KMS-11 (cell line): ENCODE measurements around the gene RPS6KA3.

Experiments used
- H2AFZ ChIP-seq: fragments of 200-600 bp; sonication (generic); 2 replicates; pipeline ENCODE4 v1.6.1; 2016; ENCODE audit warnings: antibody characterized with exemption, mixed run types, low read depth
- H3K27ac ChIP-seq: fragments of 200-600 bp; sonication (generic); 2 replicates; pipeline ENCODE4 v1.6.1; 2016; ENCODE audit warnings: mild to moderate bottlenecking, mixed run types
- H3K27me3 ChIP-seq: fragments of 200-600 bp; sonication (generic); 2 replicates; pipeline ENCODE4 v1.6.1; 2017; ENCODE audit warnings: mild to moderate bottlenecking, low read depth, mixed run types, moderate library complexity; ENCODE audit not compliant: insufficient read depth
- H3K36me3 ChIP-seq: fragments of 200-600 bp; sonication (generic); 2 replicates; pipeline ENCODE4 v1.6.1; 2017; ENCODE audit warnings: mild to moderate bottlenecking, mixed run types; ENCODE audit not compliant: insufficient read depth
- H3K4me1 ChIP-seq: fragments of 200-600 bp; sonication (generic); 2 replicates; pipeline ENCODE4 v1.6.1; 2016; ENCODE audit warnings: mild to moderate bottlenecking, low read depth, mixed run types; ENCODE audit not compliant: poor library complexity, severe bottlenecking
- H3K4me2 ChIP-seq: fragments of 200-600 bp; sonication (generic); 2 replicates; pipeline ENCODE4 v1.7.0; 2016; ENCODE audit warnings: mild to moderate bottlenecking, mixed run types
- H3K4me3 ChIP-seq: fragments of 200-600 bp; sonication (generic); IDR thresholded peaks from 2 replicates; pipeline ENCODE4 v1.6.1; 2017; ENCODE audit warnings: low read depth, low read length, mixed read lengths; ENCODE audit not compliant: insufficient read depth
- H3K79me2 ChIP-seq: fragments of 200-600 bp; sonication (generic); 2 replicates; pipeline ENCODE4 v1.6.1; 2016; ENCODE audit warnings: low read depth, mixed run types; ENCODE audit not compliant: insufficient read depth
- H3K9ac ChIP-seq: fragments of 200-600 bp; sonication (generic); 2 replicates; pipeline ENCODE4 v1.6.1; 2016; ENCODE audit warnings: mild to moderate bottlenecking, mixed run types
- H4K20me1 ChIP-seq: fragments of 200-600 bp; sonication (generic); 2 replicates; pipeline ENCODE4 v1.6.1; 2016; ENCODE audit warnings: mild to moderate bottlenecking, mixed run types; ENCODE audit not compliant: insufficient read depth
- CTCF ChIP-seq: fragments of 200-600 bp; sonication (generic); conservative IDR thresholded peaks from 2 replicates; pipeline ENCODE4 v1.6.1; 2017; ENCODE audit warnings: low read depth, mild to moderate bottlenecking, antibody characterized with exemption, low read length, moderate library complexity, mixed read lengths

Gene RPS6KA3

GRCh38 chrX:20248592-20249192, 18.0 kb downstream of the RPS6KA3 start:
- Histone ChIP-seq H3K36me3 (no peaks in the 10 kb centered on the region), H3K4me1 (no peaks in the 10 kb centered on the region), H4K20me1 (no peaks in the 10 kb centered on the region), H3K79me2 (peaks cover 33% of the 10 kb centered on the region), H3K27ac (no peak overlapping the region), H3K4me3 (no peak overlapping the region), H3K4me2 (no peak overlapping the region), H3K27me3 (no peaks in the 10 kb centered on the region), H3K9ac (no peak overlapping the region), H2AFZ (no peak overlapping the region)
- no peak for TF ChIP-seq CTCF

DNA sequence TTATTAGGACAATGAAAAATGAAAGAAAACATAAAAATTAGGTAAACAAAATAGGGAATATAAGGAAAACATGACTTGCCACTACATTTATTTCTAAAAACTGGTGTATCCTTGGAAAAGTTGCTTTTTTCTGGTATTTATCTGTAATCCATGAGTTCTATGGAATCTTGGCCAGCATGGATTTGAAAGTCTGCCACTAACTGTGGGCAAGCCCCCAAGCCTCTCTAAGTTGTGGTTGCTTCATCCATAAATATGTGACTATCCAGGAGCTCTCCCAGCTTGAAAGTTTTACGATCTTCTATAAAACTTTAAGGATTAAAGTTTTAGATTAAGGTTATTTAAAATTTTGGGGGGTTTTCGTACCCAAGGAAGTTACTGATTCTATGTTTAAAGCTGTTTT, 21.8 kb downstream of the RPS6KA3 start:
- H3K27ac ChIP-seq, result no peak overlapping the region
- H3K9ac ChIP-seq, result no peak overlapping the region
- H3K36me3 ChIP-seq, result no peaks in the 10 kb centered on the region
- no peaks in the 10 kb centered on the region for H3K4me1 ChIP-seq
- no peak overlapping the region for H2AFZ ChIP-seq
- H3K79me2 ChIP-seq, result peaks cover 42% of the 10 kb centered on the region
- no peak overlapping the region for H3K4me2 ChIP-seq
- no peak for TF ChIP-seq CTCF
- H3K27me3 ChIP-seq, result no peaks in the 10 kb centered on the region
- H4K20me1 ChIP-seq, result no peaks in the 10 kb centered on the region
- H3K4me3 ChIP-seq, result no peak overlapping the region

DNA sequence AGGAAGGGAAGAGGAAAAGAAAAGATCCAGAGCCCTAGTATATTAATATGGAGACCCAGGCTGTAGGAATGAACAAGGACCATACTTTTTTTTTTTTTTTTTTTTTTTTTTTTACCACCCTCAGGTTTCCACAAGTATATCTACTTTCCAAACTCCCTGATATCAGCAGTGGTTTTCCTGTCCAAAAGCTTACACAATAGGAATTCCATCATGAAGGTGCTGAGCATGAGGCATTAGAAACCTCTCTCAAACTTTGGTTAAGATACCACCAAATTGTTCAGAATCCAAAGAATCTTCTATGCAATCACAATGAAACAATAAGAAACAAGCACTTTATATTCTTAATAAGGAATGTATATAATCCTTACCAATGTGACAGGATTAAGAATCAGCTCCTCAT, 26.5 kb downstream of the RPS6KA3 start:
- TF ChIP-seq CTCF, result no peak
- Histone ChIP-seq H3K27ac (no peak overlapping the region), H3K4me1 (no peaks in the 10 kb centered on the region), H3K36me3 (no peaks in the 10 kb centered on the region), H2AFZ (no peak overlapping the region), H3K9ac (no peak overlapping the region), H4K20me1 (no peaks in the 10 kb centered on the region), H3K79me2 (peaks cover 44% of the 10 kb centered on the region), H3K4me2 (no peak overlapping the region), H3K27me3 (no peaks in the 10 kb centered on the region), H3K4me3 (no peak overlapping the region)

DNA sequence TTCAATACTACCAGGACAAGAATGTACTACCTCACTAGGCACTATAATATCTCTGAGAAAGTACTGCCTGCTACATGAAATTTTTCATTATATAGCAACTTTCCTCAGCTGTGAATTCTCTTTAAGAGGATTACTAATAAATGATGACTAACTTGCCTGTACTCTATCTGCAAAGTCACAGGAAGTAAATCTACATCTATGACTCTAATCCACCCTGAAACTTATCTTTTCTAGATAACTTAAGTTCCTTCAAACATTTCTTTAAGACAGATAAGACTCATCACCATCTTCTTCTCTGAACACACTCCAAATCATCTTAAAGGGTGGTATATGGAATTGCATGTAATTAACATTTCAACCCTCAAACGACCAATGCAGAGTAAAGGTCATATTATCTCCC, 28.8 kb downstream of the RPS6KA3 start:
- no peak for TF ChIP-seq CTCF
- H3K27ac ChIP-seq, result no peak overlapping the region
- H2AFZ ChIP-seq, result no peak overlapping the region
- no peak overlapping the region for H3K9ac ChIP-seq
- H3K4me3 ChIP-seq, result no peak overlapping the region
- H4K20me1 ChIP-seq, result no peaks in the 10 kb centered on the region
- no peaks in the 10 kb centered on the region for H3K27me3 ChIP-seq
- no peak overlapping the region for H3K4me2 ChIP-seq
- no peaks in the 10 kb centered on the region for H3K4me1 ChIP-seq
- no peaks in the 10 kb centered on the region for H3K36me3 ChIP-seq
- H3K79me2 ChIP-seq, result 0 out of 2 replicates have a peak, but pooled peaks cover 20% of the 10 kb centered on the region
